ENCODE results near the gene C6orf136. TPM values are rescaled to one million over a fixed set of nuclear protein-coding genes. Genes with fewer than 3 reads are reported as not detected.

C6orf136 gene
- total and polyA plus RNA-seq, 9 of the 15 experiments (the other 6 are each of a cell fraction or from before 2014, with no cell fraction given) = 14.1 to 63.1 (median 18.4) TPM

GRCh38 chr6:30684386-30685156 is 37.6 kb downstream of the C6orf136 start (continued):
- no peak for TF ChIP-seq RERE (CRISPR knock-in tag; IDR thresholded peaks at IDR 0.05; ENCODE audit: borderline replicate concordance)
- peak; percentile 67 for TF ChIP-seq RBFOX2 (IDR thresholded peaks at IDR 0.05; ENCODE audit: low read depth, low read length)
- no peak for TF ChIP-seq SNIP1 (IDR thresholded peaks at IDR 0.05; ENCODE audit: low read depth)
- peak; percentile 39 to 80; a peak in 1 of 4 replicates for TF ChIP-seq ARNT (IDR thresholded peaks at IDR 0.05)
- TF ChIP-seq CXXC5 (CRISPR knock-in tag; IDR thresholded peaks at IDR 0.05) = 0 out of 2 replicates have a peak, but pooled peaks have one; percentile 9

Measured in K562 (cell line).